Stimulated activated CD4-positive, alpha-beta T cell treated with anti-CD3 and anti-CD28 coated beads, Interleukin-12 subunit alpha, Interleukin-12 subunit beta, amount 100 ng/mL, for 48 hours (primary cell): ENCODE data around the gene NCBP3.

Source experiments
- DNase-seq, 3 donors: peaks; one replicate each; pipeline ENCODE4 v3.0.0-alpha.2; 2020; ENCODE audit warnings: low read depth in 2 of 3, low spot score in 1 of 3

NCBP3 gene

GRCh38 chr17:3761036-3761917, 84.8 kb downstream of the NCBP3 start:
- DNase-seq, result no peak

GRCh38 chr17:3759597-3760216, 86.3 kb downstream of the NCBP3 start:
- no peak for DNase-seq

GRCh38 chr17:3755335-3756030, 90.6 kb downstream of the NCBP3 start:
- no peak for DNase-seq

GRCh38 chr17:3754458-3755334, 91.3 kb downstream of the NCBP3 start:
- peak; percentile 44 to 49 (median 45) for DNase-seq

- no peak for DNase-seq
Measured at GRCh38 chr17:3754066-3754457, 92.0 kb downstream of the NCBP3 start.

GRCh38 chr17:3753624-3754023, 92.4 kb downstream of the NCBP3 start:
- DNase-seq, result no peak
